HFF-Myc (cell line): ENCODE measurements around the gene IGFBPL1.

Experiments
- DNase-seq: peaks from one replicate; pipeline ENCODE4 v3.0.0-alpha.2; 2011; ENCODE audit warnings: low read depth; ENCODE audit errors: extremely low read depth
- H3K4me3 ChIP-seq: replicated peaks from 2 replicates; pipeline ENCODE4 v1.5.1; 2011; ENCODE audit warnings: low read depth, mild to moderate bottlenecking, control low read depth, low read length
- CTCF ChIP-seq: IDR thresholded peaks from 2 replicates; pipeline ENCODE4 v1.5.1; 2012; ENCODE audit warnings: mild to moderate bottlenecking, low read depth, low read length, control low read depth; ENCODE audit errors: missing control alignments

Gene IGFBPL1

GRCh38 chr9:38445154-38446043 lies 21.1 kb upstream of the IGFBPL1 start:
- H3K4me3 ChIP-seq, result no peak overlapping the region
- no peak for DNase-seq
- TF ChIP-seq CTCF, result no peak

- TF ChIP-seq CTCF, result no peak
- DNase-seq, result no peak
- no peak overlapping the region for H3K4me3 ChIP-seq
Observed at GRCh38 chr9:38443597-38443996, 19.3 kb upstream of the IGFBPL1 start.

GRCh38 chr9:38443181-38443580 lies 18.9 kb upstream of the IGFBPL1 start:
- no peak overlapping the region for H3K4me3 ChIP-seq
- DNase-seq, result peak; percentile 3
- TF ChIP-seq CTCF, result no peak

GRCh38 chr9:38442473-38443096 lies 18.3 kb upstream of the IGFBPL1 start:
- no peak overlapping the region for H3K4me3 ChIP-seq
- TF ChIP-seq CTCF, result no peak
- DNase-seq, result no peak

- no peak for DNase-seq
- no peak for TF ChIP-seq CTCF
- H3K4me3 ChIP-seq, result no peak overlapping the region
Observed at GRCh38 chr9:38441347-38442085, 17.3 kb upstream of the IGFBPL1 start.

GRCh38 chr9:38440516-38440915 lies 16.3 kb upstream of the IGFBPL1 start:
- H3K4me3 ChIP-seq, result no peak overlapping the region
- TF ChIP-seq CTCF, result no peak
- DNase-seq, result no peak
